GM18907 (cell line): ENCODE measurements around the gene PRDM2.

Source experiments
- ATAC-seq: cut with Tn5 transposase; IDR thresholded peaks from one replicate; pipeline ENCODE4 v1.9.1; 2021; ENCODE audit warnings: mild to moderate bottlenecking, moderate library complexity; ENCODE audit not compliant: unreplicated experiment

PRDM2 gene

DNA sequence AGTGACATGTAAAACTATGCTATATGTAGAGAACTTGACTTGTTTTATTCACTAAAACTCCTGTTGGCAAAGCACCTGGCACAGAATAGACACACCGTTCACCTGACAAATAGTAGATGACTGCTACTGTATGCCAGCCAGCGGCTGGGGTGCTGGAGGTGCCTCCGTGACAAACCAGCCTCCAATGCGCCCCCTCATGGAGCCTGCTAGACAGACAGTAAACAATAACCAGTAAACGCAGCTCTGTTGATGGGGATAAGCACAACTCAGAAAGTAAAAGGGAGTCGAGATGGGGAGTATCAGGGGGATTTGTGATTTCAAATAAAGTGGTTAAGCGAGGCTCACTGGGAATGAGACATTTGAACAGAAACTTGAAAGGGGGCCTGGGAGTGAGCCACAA lies 107.2 kb downstream of the PRDM2 start:
- no peak for ATAC-seq

DNA sequence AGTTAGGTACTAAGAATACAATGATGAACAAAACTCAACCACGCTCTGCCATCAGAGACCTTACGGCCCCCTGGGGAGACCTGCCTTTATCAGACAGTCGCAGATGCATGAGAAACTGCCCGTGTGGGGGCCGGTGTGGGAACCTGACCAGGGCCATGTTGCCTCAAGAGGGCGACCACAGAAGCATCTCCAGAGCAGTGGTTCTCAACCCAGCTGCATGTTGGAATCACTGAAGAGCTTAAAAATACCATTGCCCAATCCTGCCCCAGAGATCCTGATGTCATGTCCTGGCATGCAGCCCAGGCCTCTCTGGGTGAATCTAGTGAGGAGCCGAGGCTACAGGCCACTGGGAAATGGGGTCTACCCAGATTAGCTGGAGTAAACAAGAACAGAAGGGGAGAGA lies 108.7 kb downstream of the PRDM2 start:
- no peak for ATAC-seq

DNA sequence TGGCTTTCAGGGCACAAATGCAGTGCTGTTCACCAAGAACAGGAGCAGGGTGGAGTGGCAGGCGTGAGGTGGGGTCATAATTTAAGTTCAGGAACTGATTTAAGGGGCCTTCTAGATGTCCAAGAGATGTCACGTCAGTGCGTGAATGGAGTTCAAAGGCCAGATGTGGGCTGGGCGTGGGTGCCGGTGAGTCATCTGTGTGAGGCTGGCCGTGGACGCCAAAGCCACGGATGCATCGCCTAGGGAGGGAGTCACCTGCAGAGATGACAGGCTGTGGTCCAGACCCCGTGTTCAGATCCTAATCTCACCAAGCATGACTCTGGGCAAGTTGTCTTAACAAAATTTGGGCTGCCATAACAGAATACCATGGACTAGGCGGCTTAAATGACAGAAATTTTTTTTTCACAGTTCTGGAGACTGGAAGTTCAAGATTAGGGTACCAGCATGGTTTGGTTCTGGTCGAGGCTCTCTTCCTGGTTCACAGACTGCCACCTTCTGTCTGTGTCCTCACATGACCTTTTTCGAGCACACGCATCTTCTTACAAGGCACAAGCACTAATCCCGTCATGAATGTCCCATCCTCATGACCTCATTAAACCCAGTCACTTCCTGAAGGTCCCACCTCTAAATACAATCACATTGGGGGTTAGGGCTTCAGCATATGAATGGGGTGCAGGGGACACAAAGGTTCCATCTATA lies 109.6 kb downstream of the PRDM2 start:
- no peak for ATAC-seq

DNA sequence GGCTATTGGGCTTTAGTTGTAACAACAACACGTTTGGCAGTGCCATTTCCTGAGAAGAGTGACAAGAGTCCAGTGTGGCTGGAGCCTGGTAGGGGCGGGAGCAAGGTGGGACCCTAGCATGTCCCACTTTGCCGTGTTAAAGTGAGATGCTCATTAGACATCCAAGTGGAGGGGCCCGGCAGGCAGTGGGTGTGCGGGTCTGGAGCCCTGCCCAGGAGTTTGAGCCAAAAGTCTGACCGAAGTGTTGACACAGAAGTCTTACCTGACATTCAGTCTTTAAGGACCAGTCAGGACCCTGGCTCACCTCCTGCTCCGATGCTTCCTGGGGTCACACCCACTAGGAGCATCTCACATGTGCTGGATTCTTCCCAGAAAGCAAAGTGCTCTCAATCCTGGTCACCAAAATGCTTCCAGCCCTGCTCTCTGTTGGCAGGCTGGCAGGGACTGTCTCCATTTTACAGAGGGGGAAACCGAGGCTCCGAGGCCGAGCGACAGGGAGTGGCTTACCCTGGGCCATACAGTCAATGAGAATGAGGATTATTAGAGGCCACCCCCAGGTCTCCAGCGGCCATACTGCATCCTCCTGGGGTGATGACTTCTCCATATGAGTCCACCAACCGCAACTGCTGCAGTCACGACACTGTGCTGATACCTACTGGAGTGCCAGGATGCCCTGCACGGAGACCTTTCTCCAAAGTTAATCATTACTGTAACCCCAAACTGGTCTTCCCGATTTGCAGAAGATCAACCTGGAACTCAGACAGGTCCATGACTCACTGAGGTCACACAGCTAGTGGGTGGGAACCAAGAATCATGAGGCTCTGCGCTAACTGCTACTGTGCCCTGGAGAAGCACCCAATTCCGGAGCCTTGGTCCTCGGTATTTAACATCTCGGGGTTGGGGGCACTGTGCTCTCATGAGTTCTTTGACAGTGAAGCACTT lies 112.7 kb downstream of the PRDM2 start:
- ATAC-seq: no peak

DNA sequence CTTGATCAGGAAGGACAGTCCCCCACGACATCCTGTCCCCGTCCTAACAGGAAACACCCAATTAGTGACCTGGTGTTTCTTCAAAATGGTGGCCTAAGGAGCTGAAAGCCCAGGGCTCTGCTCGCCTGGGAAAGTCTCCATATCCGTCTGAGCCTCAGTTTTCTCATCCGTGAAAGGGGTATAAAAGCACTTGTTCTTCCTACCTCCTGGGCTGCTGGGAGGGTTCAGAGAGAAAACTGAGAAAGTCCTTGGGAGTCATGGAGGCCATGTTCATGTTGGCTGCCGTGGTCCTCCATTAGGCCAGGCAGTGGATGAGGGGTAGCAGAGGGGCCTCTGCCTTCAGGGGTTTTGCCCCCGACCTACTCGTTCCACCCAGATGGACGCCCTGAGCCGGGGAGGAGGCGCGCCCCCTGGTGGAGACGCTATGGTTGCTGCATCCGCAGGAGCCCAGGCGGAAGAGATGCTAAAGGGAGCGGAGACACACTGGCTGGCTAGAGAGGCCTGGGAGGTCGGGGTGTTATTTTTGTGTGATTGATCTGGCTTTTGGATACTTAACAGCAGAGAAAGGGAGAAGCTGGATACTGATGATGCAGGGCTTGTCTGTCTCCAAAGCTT lies 113.5 kb downstream of the PRDM2 start:
- ATAC-seq: no peak

DNA sequence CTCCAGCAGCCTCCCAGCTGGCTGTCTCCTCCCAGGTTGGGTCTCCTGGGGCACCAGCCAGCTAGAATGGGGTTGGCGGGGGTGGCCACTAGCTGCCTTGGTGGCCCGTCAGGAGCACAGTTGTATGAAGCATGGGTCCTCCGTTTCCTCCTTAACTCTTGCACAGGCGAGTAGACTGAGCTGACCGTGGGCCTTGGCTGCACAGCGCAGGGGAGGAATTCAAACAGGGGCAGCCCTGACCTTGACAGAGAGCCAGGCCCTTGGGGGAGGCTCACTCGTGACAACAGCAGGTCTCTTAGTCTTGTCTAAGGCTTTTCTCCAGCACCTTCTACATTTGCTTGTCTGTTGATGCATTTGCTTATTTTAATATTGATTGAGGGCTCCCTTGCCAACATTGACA lies 114.1 kb downstream of the PRDM2 start:
- ATAC-seq: no peak

DNA sequence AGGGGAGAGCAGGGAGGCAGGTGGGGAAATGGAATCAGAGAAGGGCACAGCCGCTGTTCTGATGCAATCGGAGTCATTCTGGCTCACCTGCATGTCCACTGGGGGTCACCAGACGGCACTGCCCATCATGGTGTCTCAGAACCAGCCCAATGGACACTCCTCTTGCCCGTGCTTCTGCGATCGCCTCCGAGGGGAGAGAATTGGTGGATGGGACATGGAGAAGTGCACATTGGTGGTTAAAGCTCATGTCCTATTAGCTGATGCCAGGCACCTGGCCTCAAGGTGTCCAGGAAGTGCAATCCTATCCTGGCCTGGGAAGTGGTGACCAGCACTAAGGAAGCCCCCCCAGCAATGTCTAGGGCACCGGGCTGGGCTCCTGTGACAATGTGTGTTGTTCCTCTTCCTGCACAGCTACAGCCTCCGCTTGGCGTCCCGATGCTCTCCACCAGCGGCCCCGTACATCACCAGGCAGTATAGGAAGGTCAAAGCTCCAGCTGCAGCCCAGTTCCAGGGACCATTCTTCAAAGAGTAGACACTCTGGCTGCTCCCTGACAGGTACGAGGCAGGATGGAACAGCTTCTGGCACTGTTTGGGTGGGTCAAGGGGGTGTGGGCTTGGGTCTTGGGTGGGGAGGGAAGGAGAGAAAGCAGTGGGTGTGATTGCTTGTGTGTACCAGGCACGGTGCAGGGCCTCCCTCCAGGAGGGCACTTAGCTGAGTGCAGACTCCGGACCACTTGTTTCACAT lies 116.2 kb downstream of the PRDM2 start:
- no peak for ATAC-seq

DNA sequence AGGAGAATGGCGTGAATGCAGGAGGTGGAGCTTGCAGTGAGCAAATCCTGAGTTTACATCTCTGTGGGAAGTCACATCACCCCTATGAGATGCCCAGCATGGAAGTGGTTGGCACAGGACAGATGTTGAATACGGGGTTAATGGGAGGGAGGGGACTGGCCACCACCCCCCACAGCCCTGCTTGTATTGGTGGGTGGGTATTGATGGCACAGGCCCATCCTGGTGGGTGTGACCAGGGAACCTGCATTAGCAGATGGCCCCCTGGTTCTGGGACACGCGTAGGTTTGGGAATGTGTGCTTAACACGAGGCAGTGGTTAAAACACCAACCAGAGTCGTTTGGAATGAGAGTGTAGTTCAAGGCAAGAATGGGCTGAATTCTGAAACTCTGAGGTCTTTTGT lies 117.9 kb downstream of the PRDM2 start:
- ATAC-seq: no peak

DNA sequence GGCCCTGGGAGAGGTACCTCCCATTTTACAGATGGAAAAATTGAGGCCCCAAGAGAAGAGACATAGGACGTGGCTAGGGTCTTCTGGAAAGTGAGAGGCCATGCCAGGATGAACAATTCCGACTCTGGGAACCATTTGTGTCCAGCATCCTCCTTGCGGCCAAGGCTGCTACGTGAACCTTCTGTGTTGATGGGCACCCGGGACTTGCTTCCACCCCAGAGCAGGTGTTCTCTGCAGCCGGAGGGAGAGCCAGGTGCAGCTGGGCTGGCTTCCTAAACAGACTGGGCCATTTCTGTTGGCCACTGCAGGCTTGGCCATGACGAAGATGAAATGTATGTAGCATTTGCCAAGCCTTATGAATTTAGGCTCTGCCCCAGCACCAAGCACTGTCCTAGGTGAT lies 118.9 kb downstream of the PRDM2 start:
- ATAC-seq: no peak

DNA sequence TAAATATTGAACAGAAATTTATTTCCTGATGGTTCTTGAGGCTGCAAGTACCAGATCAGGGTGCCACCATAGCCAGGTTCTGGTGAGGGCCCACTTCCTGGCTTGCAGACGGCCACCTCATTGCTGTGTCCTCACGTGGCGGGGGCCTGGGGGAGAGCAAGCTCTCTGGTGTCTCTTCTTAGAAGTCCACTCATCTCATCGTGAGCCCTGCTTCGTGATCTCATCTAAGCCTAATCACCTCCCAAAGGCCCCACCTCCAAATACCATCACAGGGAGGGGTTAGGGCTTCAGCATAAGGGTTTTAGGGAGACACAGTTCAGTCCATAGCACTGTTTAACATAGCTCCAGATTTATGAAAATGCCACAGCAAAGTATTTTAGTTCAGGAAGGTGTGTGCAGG lies 119.7 kb downstream of the PRDM2 start:
- ATAC-seq: no peak

DNA sequence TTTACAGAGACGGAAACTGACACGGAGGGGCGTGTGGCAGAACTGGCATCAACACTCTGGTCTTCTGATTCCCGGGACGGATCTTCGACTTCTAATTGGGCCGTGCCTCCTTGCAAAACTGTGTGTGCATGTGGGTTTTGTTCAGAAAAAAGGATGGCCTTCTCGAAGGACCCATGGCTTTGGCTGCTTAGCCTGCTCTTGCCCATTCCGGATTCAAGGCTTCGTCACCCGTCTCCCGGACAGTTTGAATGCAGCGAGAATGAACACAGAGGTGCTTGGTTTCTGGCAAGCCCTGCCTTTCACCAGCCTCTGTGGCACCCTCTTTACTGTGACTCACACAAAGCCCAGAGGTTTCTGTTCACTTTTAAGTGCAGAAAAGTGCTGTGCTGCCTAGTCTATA lies 120.1 kb downstream of the PRDM2 start:
- ATAC-seq: no peak

DNA sequence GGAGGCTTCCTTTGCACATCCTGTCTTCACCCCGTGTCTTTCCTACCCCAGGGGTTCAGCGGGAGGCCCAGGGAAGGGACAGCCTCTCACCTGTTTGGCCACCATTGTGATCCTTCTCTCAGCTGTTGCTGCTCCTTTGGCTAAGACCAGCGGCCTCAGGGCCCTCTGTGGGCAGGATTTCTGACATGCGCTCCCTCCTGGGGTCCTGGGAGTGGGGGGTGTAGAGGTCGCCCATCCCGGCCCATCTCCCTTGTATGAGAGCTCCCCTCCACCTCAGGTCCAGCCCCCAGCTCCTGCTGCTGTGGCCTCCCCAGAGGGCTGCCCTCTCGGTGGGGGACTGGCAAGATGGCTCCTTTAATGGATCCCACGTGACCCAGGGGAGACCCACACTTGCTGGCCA lies 120.5 kb downstream of the PRDM2 start:
- no peak for ATAC-seq

DNA sequence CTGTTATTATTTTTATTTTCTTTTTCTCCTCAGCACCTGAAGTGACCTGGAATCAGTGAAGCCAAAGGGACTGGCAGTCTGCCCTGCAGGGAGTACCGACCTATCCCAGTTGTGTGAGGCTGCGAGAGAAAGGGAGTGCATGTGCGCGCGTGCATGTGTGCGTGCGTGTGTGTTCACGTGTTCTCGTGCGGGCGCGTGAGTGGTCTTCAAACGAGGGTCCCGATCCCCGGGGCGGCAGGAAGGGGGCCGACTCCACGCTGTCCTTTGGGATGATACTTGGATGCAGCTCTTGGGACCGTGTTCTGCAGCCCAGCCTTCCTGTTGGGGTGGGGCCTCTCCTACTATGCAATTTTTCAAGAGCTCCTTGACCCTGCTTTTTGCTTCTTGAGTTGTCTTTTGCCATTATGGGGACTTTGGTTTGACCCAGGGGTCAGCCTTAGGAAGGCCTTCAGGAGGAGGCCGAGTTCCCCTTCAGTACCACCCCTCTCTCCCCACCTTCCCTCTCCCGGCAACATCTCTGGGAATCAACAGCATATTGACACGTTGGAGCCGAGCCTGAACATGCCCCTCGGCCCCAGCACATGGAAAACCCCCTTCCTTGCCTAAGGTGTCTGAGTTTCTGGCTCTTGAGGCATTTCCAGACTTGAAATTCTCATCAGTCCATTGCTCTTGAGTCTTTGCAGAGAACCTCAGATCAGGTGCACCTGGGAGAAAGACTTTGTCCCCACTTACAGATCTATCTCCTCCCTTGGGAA lies 123.3 kb downstream of the PRDM2 start:
- ATAC-seq: no peak

DNA sequence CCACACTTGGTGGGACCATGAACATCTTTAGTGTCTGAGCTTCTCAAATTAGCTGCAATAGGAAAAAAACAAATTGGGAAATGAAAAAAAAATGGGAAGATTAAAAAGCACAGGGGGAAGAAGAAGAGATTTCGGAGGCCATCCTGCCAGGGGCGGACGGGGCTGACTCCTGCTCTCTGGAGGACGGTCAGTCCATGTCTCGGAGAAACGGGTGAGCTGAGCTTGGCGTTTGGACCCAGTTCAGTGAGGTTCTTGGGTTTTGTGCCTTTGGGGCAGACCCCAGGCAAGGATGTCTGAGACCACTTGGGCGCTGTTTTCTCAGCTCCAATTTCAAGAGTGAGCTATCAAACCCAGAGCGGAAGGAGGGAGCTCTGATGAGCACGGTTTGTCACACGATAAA lies 123.9 kb downstream of the PRDM2 start:
- ATAC-seq: no peak

DNA sequence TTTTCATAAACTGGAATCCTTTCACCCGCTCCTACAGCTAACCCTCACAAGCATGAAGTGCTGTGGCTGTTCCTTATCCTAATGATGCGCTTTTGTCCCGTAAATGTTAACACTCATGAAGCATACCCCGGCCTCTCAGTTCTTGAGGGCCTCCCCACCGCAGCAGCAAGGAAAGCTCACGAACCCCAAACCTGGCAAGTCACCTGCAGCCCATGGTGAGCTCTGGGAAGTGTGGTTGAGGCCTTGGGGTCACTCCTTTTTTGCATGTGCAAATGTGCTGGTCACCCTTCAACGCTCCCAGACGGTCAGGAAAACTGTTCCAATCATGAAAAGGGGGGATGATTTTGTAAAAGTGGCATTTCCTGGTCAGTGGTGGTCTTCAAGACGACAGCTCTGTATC lies 124.6 kb downstream of the PRDM2 start:
- ATAC-seq: no peak

DNA sequence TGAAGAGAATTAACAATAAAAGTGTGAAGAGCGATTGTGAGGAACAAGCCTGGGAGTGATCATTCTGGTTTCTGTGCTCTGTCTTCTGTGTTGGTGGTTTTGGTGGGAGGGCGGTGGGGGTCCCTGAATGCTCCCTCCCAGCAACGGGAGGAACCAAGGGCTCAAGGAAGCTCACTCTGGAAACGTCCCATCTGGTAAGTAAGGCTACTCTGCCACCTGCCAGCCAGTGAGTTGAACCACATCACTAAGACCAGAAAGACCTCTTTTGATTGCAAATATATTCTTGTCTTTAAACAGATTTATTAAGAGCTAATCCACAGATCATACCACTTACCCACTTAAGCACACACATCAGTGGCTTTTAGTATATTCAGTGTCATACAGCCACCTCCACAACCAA lies 125.0 kb downstream of the PRDM2 start:
- ATAC-seq: no peak

DNA sequence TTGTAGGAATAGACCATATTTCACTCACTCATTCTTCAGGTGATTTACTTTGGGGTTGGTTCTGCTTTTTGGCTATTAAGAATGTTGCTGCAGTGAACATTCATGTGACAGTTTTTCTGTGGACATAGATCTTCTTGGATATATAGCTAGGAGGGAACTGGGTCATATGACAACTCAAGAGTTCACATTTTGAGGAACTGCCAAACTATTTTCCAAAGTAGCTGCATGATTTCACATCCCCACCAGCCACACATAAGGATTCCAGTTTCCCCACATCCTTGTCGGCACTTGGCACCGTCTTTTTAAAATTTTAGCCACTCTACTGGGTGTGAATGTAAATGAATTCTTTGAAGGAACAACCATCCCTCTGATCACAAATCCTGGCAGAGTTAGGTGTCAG lies 126.0 kb downstream of the PRDM2 start:
- no peak for ATAC-seq

DNA sequence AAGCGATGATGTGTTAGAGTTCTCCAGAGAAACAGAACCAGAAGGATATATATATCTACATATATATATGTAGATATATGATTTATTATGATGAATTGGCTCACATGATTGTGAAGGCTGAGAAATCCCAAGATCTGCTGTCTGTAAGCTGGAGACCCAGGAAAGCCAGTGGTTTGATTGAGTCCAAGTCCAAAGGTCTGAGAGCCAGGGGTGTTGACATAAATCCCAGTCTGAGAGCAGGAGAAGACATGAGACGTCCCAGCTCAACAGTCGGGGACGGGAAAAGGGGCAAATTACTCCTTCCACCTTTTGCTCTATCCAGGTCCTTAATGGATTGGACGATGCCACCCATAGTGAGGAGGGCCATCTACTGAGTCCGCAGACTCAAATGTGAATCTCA lies 126.6 kb downstream of the PRDM2 start:
- ATAC-seq: no peak

DNA sequence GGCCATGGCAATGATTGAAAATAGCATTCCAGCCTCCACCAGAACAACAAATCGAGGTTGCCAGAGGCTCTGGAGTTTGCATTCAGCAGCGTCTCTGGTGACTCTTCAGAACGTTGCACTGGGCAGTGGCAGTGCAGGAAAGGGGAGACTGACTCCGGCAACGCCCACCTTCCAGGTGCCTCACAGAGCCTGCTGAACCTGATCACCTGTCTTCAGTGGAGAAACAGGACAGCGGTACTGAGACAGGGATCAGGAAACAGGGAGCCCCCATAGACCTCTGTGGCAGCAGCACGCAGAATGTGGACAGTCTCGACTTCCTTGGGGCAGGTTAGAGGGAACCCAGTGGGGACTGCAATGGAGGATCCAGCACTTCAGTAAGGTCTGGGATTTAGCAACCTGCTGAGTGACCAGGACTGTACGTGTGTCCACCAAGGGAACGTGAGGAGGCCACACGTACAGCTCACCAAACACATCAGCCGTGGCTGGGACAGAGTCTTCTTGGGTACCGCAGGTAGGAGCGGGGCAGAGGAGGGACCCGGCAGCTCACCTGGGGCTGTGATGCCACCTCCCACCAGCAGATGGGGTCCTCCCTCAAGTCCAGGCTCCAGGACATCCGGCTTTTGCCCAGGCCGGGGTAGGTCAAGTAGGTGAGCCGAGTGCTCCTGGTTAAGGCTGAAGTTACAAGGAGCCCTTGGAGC lies 128.6 kb downstream of the PRDM2 start:
- no peak for ATAC-seq
